Daoy (cell line): ENCODE results near the gene PEX6. TPM values are rescaled to one million over a fixed set of nuclear protein-coding genes. Genes with fewer than 3 reads are reported as not detected.
A peak's percentile ranks its signal among the peaks of the same experiment; 100 is the strongest.
"Not testable (repeated sequence)": the region's sequence is repeated elsewhere in the genome, so short reads cannot be mapped to it uniquely, and the experiment has no call there.

Source experiments
- DNase-seq: peaks from one replicate; pipeline ENCODE4 v3.0.0-alpha.2; 2015; ENCODE audit warnings: low read depth
- total RNA-seq: library from RNA; depleted of rRNA; stranded (reverse); fragments of >200 nt; shearing (Covaris generic); gene quantifications from 2 replicates; pipeline ENCODE4 v1.2.3, GENCODE V29; 2014; rRNA removed

Gene PEX6
- 74.1 and 88.3 TPM in 2 replicates for total RNA-seq

- peak; percentile 97 for DNase-seq
These were observed at the start of gene PEX6 for GRCh38 chr6:42978839-42979522. TSS of gene PEX6 (minus strand) at chr6:42979181. CDS start at chr6:42979150, 31 bp downstream.

GRCh38 chr6:43026365-43026764, 47.4 kb upstream of the PEX6 start:
- DNase-seq: no peak

GRCh38 chr6:43024436-43024835, 45.5 kb upstream of the PEX6 start:
- no peak for DNase-seq

- peak; percentile 90 for DNase-seq
These were observed 42.5 kb upstream of the PEX6 start, which contains the start of gene RRP36 for GRCh38 chr6:43021270-43022047. TSS of gene RRP36 (plus strand) at chr6:43021623. CDS start at chr6:43021655, 32 bp downstream.

- peak; percentile 32 for DNase-seq
These were observed 41.9 kb upstream of the PEX6 start for GRCh38 chr6:43020847-43021246.

- DNase-seq: no peak
These were observed 41.2 kb upstream of the PEX6 start for GRCh38 chr6:43020052-43020705.

- DNase-seq: no peak
These were observed 40.2 kb upstream of the PEX6 start for GRCh38 chr6:43019152-43019551.

GRCh38 chr6:43016943-43017334, 38.0 kb upstream of the PEX6 start:
- no peak for DNase-seq

- no peak for DNase-seq
These were observed 37.4 kb upstream of the PEX6 start for GRCh38 chr6:43016176-43016942.

- no peak for DNase-seq
These were observed 35.5 kb upstream of the PEX6 start for GRCh38 chr6:43014434-43014909.

GRCh38 chr6:43013843-43014433, 35.0 kb upstream of the PEX6 start, which contains the start of the genes KLHDC3 and MEA1:
TSS of gene KLHDC3 (plus strand) at chr6:43014249. CDS start at chr6:43017193, 2,944 bp downstream.
TSS of gene MEA1 (minus strand) at chr6:43013946. CDS start at chr6:43013813, 133 bp downstream.
- DNase-seq: peak; percentile 100

GRCh38 chr6:43013097-43013842, 34.3 kb upstream of the PEX6 start:
- DNase-seq: no peak

GRCh38 chr6:43012364-43012763, 33.4 kb upstream of the PEX6 start:
- DNase-seq: no peak

GRCh38 chr6:43011207-43011606, 32.2 kb upstream of the PEX6 start:
- no peak for DNase-seq

- DNase-seq: peak; percentile 31
These were observed 30.1 kb upstream of the PEX6 start for GRCh38 chr6:43009124-43009523.

GRCh38 chr6:43007126-43007525, 28.1 kb upstream of the PEX6 start:
- DNase-seq: no peak

- no peak for DNase-seq
These were observed 27.3 kb upstream of the PEX6 start for GRCh38 chr6:43006251-43006650.

GRCh38 chr6:43005844-43006243, 26.9 kb upstream of the PEX6 start:
- DNase-seq: no peak

GRCh38 chr6:43001843-43002242, 22.9 kb upstream of the PEX6 start:
- DNase-seq: no peak

GRCh38 chr6:42998205-42998604, 19.2 kb upstream of the PEX6 start:
- not testable (repeated sequence) for DNase-seq
